Activated CD8-positive, alpha-beta T cell treated with anti-CD3 and anti-CD28 coated beads for 36 hours (primary cell): Measurements from ENCODE around the gene TAF4. TPM values are rescaled to one million over a fixed set of nuclear protein-coding genes. Genes with fewer than 3 reads are reported as not detected.
"Not testable (repeated sequence)": the region's sequence is repeated elsewhere in the genome, so short reads cannot be mapped to it uniquely, and the experiment has no call there.

Experiments used
- ATAC-seq: fragments of 200-7000 bp; cut with Tn5 transposase; one replicate; pipeline ENCODE4 v1.10.0; 2021; ENCODE audit warnings: mild to moderate bottlenecking, moderate library complexity
- CTCF ChIA-PET: fragments of 350-600 bp; sonication (Branson Sonifier 250); formaldehyde crosslinking; loops from one replicate; lab custom pipeline; 2021; ENCODE audit warnings: antibody characterized with exemption; lab: Charles Lee
- POLR2A ChIA-PET: fragments of 350-600 bp; sonication (Branson Sonifier 250); formaldehyde crosslinking; loops from one replicate; lab custom pipeline; 2021; ENCODE audit warnings: antibody characterized with exemption; lab: Charles Lee
- DNase-seq: peaks from one replicate; pipeline ENCODE4 v3.0.0-alpha.2; 2020
- H3K27ac Mint-ChIP-seq: one replicate; pipeline ENCODE4 v1.8.0; 2021; ENCODE audit warnings: mild to moderate bottlenecking, mixed read lengths
- H3K27me3 Mint-ChIP-seq: one replicate; pipeline ENCODE4 v1.8.0; 2021; ENCODE audit warnings: mixed read lengths
- H3K36me3 Mint-ChIP-seq: one replicate; pipeline ENCODE4 v1.8.0; 2021; ENCODE audit warnings: low read depth, mixed read lengths
- H3K4me1 Mint-ChIP-seq: one replicate; pipeline ENCODE4 v1.8.0; 2021; ENCODE audit warnings: low read depth, mixed read lengths
- H3K4me3 Mint-ChIP-seq: one replicate; pipeline ENCODE4 v1.8.0; 2021; ENCODE audit warnings: mild to moderate bottlenecking, moderate library complexity, mixed read lengths
- H3K9me3 Mint-ChIP-seq: one replicate; pipeline ENCODE4 v1.8.0; 2021; ENCODE audit warnings: mixed read lengths
- CTCF ChIP-seq: fragments of 200-600 bp; IDR thresholded peaks from one replicate; pipeline ENCODE4 v1.8.0; 2022; ENCODE audit warnings: antibody characterized with exemption, mild to moderate bottlenecking
- intact Hi-C: fragments of 100-400 bp; cut with micrococcal nuclease; formaldehyde crosslinking; loops from one replicate; pipeline ENCODE4 v1.10.0; 2022
- total RNA-seq, 2 experiments: library from RNA; stranded (reverse); gene quantifications; one replicate each; pipeline ENCODE4 v1.2.3, GENCODE V29; 2021

TAF4 gene
- total RNA-seq, 2 experiments from 2014 or later = 14.1 to 15.9 TPM

GRCh38 chr20:61974357-61974665, 91.4 kb downstream of the TAF4 start:
- Mint-ChIP-seq H3K27me3 (no peaks in the 10 kb centered on the region), H3K4me3 (no peak overlapping the region), H3K36me3 (peaks cover 18% of the 10 kb centered on the region), H3K4me1 (no peaks in the 10 kb centered on the region), H3K27ac (no peak overlapping the region), H3K9me3 (no peaks in the 10 kb centered on the region)
- TF ChIP-seq CTCF = no peak
- DNase-seq (no peak), ATAC-seq (no peak)
- ChIA-PET CTCF (no interaction called here), POLR2A (no interaction called here)
- intact Hi-C loops = no loop called here

GRCh38 chr20:61973515-61974356, 91.9 kb downstream of the TAF4 start:
- no peak for DNase-seq
- ChIA-PET CTCF (no interaction called here), POLR2A (no interaction called here)

GRCh38 chr20:61972636-61973508, 92.8 kb downstream of the TAF4 start:
- Mint-ChIP-seq H3K27me3 (no peaks in the 10 kb centered on the region), H3K36me3 (peaks cover 18% of the 10 kb centered on the region), H3K9me3 (no peaks in the 10 kb centered on the region), H3K4me3 (no peak overlapping the region), H3K4me1 (no peaks in the 10 kb centered on the region), H3K27ac (no peak overlapping the region)
- ATAC-seq (no peak), DNase-seq (no peak)
- CTCF ChIA-PET = no interaction called here
- intact Hi-C loops = no loop called here
- POLR2A ChIA-PET = no interaction called here
- no peak for TF ChIP-seq CTCF

More at GRCh38 chr20:61973515-61974356, 91.9 kb downstream of the TAF4 start:
- intact Hi-C loops = no loop called here
- no peak overlapping the region for H3K4me3 Mint-ChIP-seq
- H3K27ac Mint-ChIP-seq = no peak overlapping the region
- no peaks in the 10 kb centered on the region for H3K9me3 Mint-ChIP-seq
- peaks cover 18% of the 10 kb centered on the region for H3K36me3 Mint-ChIP-seq
- no peaks in the 10 kb centered on the region for H3K27me3 Mint-ChIP-seq
- H3K4me1 Mint-ChIP-seq = no peaks in the 10 kb centered on the region
- TF ChIP-seq CTCF = no peak
- ATAC-seq = no peak

- CTCF ChIA-PET, POLR2A ChIA-PET, H3K4me3 Mint-ChIP-seq, intact Hi-C loops, DNase-seq, H3K9me3 Mint-ChIP-seq, ATAC-seq, H3K4me1 Mint-ChIP-seq, H3K27me3 Mint-ChIP-seq, H3K27ac Mint-ChIP-seq: not testable (repeated sequence)
- H3K36me3 Mint-ChIP-seq = peaks cover 18% of the 10 kb centered on the region
Measured at GRCh38 chr20:61971595-61971994, 94.1 kb downstream of the TAF4 start.

- Mint-ChIP-seq H3K4me3 (no peak overlapping the region), H3K27ac (no peak overlapping the region), H3K4me1 (no peaks in the 10 kb centered on the region), H3K9me3 (no peaks in the 10 kb centered on the region), H3K36me3 (peaks cover 17% of the 10 kb centered on the region), H3K27me3 (no peaks in the 10 kb centered on the region)
- ChIA-PET POLR2A (no interaction called here), CTCF (no interaction called here)
- intact Hi-C loops = no loop called here
- ATAC-seq = no peak
- TF ChIP-seq CTCF = no peak
- DNase-seq = no peak
Measured at GRCh38 chr20:61970357-61970756, 95.3 kb downstream of the TAF4 start.
